SK-N-SH treated with all-trans-retinoic acid at 6 μM for 48 hours (cell line): ENCODE measurements around the gene MYO3B.

Experiments used
- ATAC-seq: fragments of 200-7000 bp; cut with Tn5 transposase; 3 replicates; pipeline ENCODE4 v1.9.1; 2020; ENCODE audit warnings: mild to moderate bottlenecking, moderate library complexity
- ARNTL ChIP-seq: fragments of 450-650 bp; formaldehyde crosslinking; IDR thresholded peaks from 2 replicates; pipeline ENCODE4 v1.5.0; 2020; ENCODE audit warnings: low read depth, mild to moderate bottlenecking, moderate library complexity, borderline replicate concordance
- BACH2 ChIP-seq: fragments of 250-450 bp; sonication (Bioruptor Pico); IDR thresholded peaks from 2 replicates; pipeline ENCODE4 v1.9.0; 2021; ENCODE audit warnings: mild to moderate bottlenecking, borderline replicate concordance
- CREB5 ChIP-seq: fragments of 250-450 bp; sonication (Bioruptor Pico); IDR thresholded peaks from 2 replicates; pipeline ENCODE4 v1.5.1; 2020; ENCODE audit warnings: low read depth, mild to moderate bottlenecking, moderate library complexity
- CSDC2 ChIP-seq: fragments of 250-450 bp; sonication (Bioruptor Pico); IDR thresholded peaks from 2 replicates; pipeline ENCODE4 v1.5.0; 2020; ENCODE audit warnings: mild to moderate bottlenecking, moderate library complexity
- CSRNP3 ChIP-seq: fragments of 250-450 bp; sonication (Bioruptor Pico); IDR thresholded peaks from 2 replicates; pipeline ENCODE4 v1.5.1; 2021; ENCODE audit warnings: mild to moderate bottlenecking, moderate library complexity
- ESRRG ChIP-seq: fragments of 250-450 bp; sonication (Bioruptor Pico); IDR thresholded peaks from 2 replicates; pipeline ENCODE4 v1.6.1; 2021; ENCODE audit warnings: mild to moderate bottlenecking
- GLIS3 ChIP-seq: fragments of 250-450 bp; sonication (Bioruptor Pico); IDR thresholded peaks from 2 replicates; pipeline ENCODE4 v1.5.0; 2020; ENCODE audit warnings: mild to moderate bottlenecking, moderate library complexity
- ISL1 ChIP-seq: fragments of 250-450 bp; sonication (Bioruptor Pico); IDR thresholded peaks from 2 replicates; pipeline ENCODE4 v2.1.2; 2022; ENCODE audit warnings: mild to moderate bottlenecking, moderate library complexity
- PATZ1 ChIP-seq: fragments of 250-450 bp; sonication (Bioruptor Pico); IDR thresholded peaks from 2 replicates; pipeline ENCODE4 v1.8.0; 2020; ENCODE audit warnings: mild to moderate bottlenecking, moderate library complexity, borderline replicate concordance
- POU6F1 ChIP-seq: fragments of 250-450 bp; sonication (Bioruptor Pico); IDR thresholded peaks from 2 replicates; pipeline ENCODE4 v1.8.0; 2021; ENCODE audit warnings: low read depth, mild to moderate bottlenecking, moderate library complexity, borderline replicate concordance
- PPARA ChIP-seq: fragments of 250-450 bp; sonication (Bioruptor Pico); IDR thresholded peaks from 2 replicates; pipeline ENCODE4 v1.5.0; 2020; ENCODE audit warnings: mild to moderate bottlenecking, borderline replicate concordance
- RARB ChIP-seq: fragments of 250-450 bp; sonication (Bioruptor Pico); IDR thresholded peaks from 2 replicates; pipeline ENCODE4 v1.8.0; 2021; ENCODE audit warnings: mild to moderate bottlenecking, moderate library complexity
- SNAI2 ChIP-seq: fragments of 250-450 bp; sonication (Bioruptor Pico); IDR thresholded peaks from 2 replicates; pipeline ENCODE4 v1.5.0; 2020; ENCODE audit warnings: mild to moderate bottlenecking, moderate library complexity
- TCF4 ChIP-seq: fragments of 250-450 bp; sonication (Bioruptor Pico); IDR thresholded peaks from 2 replicates; pipeline ENCODE4 v1.8.0; 2021; ENCODE audit warnings: mild to moderate bottlenecking, moderate library complexity, borderline replicate concordance
- TOX ChIP-seq: fragments of 250-450 bp; sonication (Bioruptor Pico); IDR thresholded peaks from 2 replicates; pipeline ENCODE4 v1.8.0; 2021; ENCODE audit warnings: mild to moderate bottlenecking, moderate library complexity, borderline replicate concordance
- TSHZ2 ChIP-seq: fragments of 250-450 bp; sonication (Bioruptor Pico); IDR thresholded peaks from 2 replicates; pipeline ENCODE4 v1.5.0; 2020; ENCODE audit warnings: mild to moderate bottlenecking, moderate library complexity
- ZC3H10 ChIP-seq: fragments of 250-450 bp; sonication (Bioruptor Pico); IDR thresholded peaks from 2 replicates; pipeline ENCODE4 v1.5.1; 2021; ENCODE audit warnings: mild to moderate bottlenecking, moderate library complexity
- ZFP3 ChIP-seq: fragments of 250-450 bp; sonication (Bioruptor Pico); IDR thresholded peaks from 2 replicates; pipeline ENCODE4 v1.5.0; 2020; ENCODE audit warnings: mild to moderate bottlenecking, moderate library complexity
- ZFP30 ChIP-seq: fragments of 450-650 bp; formaldehyde crosslinking; IDR thresholded peaks from 2 replicates; pipeline ENCODE4 v1.5.0; 2022; ENCODE audit warnings: mild to moderate bottlenecking, moderate library complexity
- ZNF565 ChIP-seq: fragments of 450-650 bp; formaldehyde crosslinking; conservative IDR thresholded peaks from 2 replicates; pipeline ENCODE4 v1.5.0; 2020; ENCODE audit warnings: low read depth, mild to moderate bottlenecking, moderate library complexity
- ZNF70 ChIP-seq: fragments of 450-650 bp; formaldehyde crosslinking; IDR thresholded peaks from 2 replicates; pipeline ENCODE4 v1.5.0; 2020; ENCODE audit warnings: mild to moderate bottlenecking, moderate library complexity
- ZNF8 ChIP-seq: fragments of 450-650 bp; formaldehyde crosslinking; IDR thresholded peaks from 2 replicates; pipeline ENCODE4 v1.5.0; 2020; ENCODE audit warnings: mild to moderate bottlenecking, moderate library complexity

The MYO3B gene

GRCh38 chr2:170533156-170533555 lies 355.2 kb downstream of the MYO3B start:
- no peak for ATAC-seq
- TF ChIP-seq ZC3H10 (CRISPR knock-in tag), result no peak
- no peak for TF ChIP-seq SNAI2 (CRISPR knock-in tag)
- TF ChIP-seq TCF4, result no peak
- TF ChIP-seq ESRRG (CRISPR knock-in tag), result no peak
- TF ChIP-seq ARNTL (CRISPR knock-in tag), result no peak
- TF ChIP-seq ZNF8 (CRISPR knock-in tag), result no peak
- no peak for TF ChIP-seq CSRNP3 (CRISPR knock-in tag)
- TF ChIP-seq ZFP30 (CRISPR knock-in tag), result no peak
- TF ChIP-seq ZFP3 (CRISPR knock-in tag), result no peak

GRCh38 chr2:170535552-170535951 lies 357.6 kb downstream of the MYO3B start:
- no peak for ATAC-seq
- TF ChIP-seq ZC3H10 (CRISPR knock-in tag), result no peak
- TF ChIP-seq ISL1 (CRISPR knock-in tag), result no peak
- no peak for TF ChIP-seq CSDC2 (CRISPR knock-in tag)
- no peak for TF ChIP-seq PPARA (CRISPR knock-in tag)
- no peak for TF ChIP-seq ZNF8 (CRISPR knock-in tag)
- TF ChIP-seq GLIS3 (CRISPR knock-in tag), result no peak
- no peak for TF ChIP-seq ARNTL (CRISPR knock-in tag)
- no peak for TF ChIP-seq ZFP30 (CRISPR knock-in tag)
- no peak for TF ChIP-seq PATZ1 (CRISPR knock-in tag)
- no peak for TF ChIP-seq ZNF70 (CRISPR knock-in tag)
- TF ChIP-seq BACH2 (CRISPR knock-in tag), result no peak
- no peak for TF ChIP-seq ZFP3 (CRISPR knock-in tag)
- TF ChIP-seq SNAI2 (CRISPR knock-in tag), result no peak
- TF ChIP-seq POU6F1 (CRISPR knock-in tag), result no peak
- no peak for TF ChIP-seq ZNF565 (CRISPR knock-in tag)
- no peak for TF ChIP-seq TOX (CRISPR knock-in tag)
- no peak for TF ChIP-seq RARB (CRISPR knock-in tag)
- no peak for TF ChIP-seq TCF4
- TF ChIP-seq, all 23 proteins: peak for 0

GRCh38 chr2:170544817-170545216 lies 366.9 kb downstream of the MYO3B start:
- no peak for ATAC-seq
- no peak for TF ChIP-seq RARB (CRISPR knock-in tag)
- TF ChIP-seq ISL1 (CRISPR knock-in tag), result no peak
- TF ChIP-seq ZC3H10 (CRISPR knock-in tag), result no peak
- TF ChIP-seq CREB5 (CRISPR knock-in tag), result no peak
- no peak for TF ChIP-seq CSDC2 (CRISPR knock-in tag)
- TF ChIP-seq GLIS3 (CRISPR knock-in tag), result no peak
- TF ChIP-seq ESRRG (CRISPR knock-in tag), result no peak
- TF ChIP-seq ZFP3 (CRISPR knock-in tag), result no peak
- no peak for TF ChIP-seq PPARA (CRISPR knock-in tag)
- no peak for TF ChIP-seq ZNF8 (CRISPR knock-in tag)
- TF ChIP-seq TCF4, result no peak
- TF ChIP-seq TOX (CRISPR knock-in tag), result no peak
- no peak for TF ChIP-seq ZFP30 (CRISPR knock-in tag)
- TF ChIP-seq BACH2 (CRISPR knock-in tag), result no peak
- TF ChIP-seq TSHZ2, result no peak
- TF ChIP-seq PATZ1 (CRISPR knock-in tag), result no peak
- no peak for TF ChIP-seq CSRNP3 (CRISPR knock-in tag)
